RPMI8226 (cell line): ENCODE measurements around the gene TCTN1.
"Not testable (repeated sequence)": the region's sequence is repeated elsewhere in the genome, so short reads cannot be mapped to it uniquely, and the experiment has no call there.

Source experiments
- DNase-seq: peaks from one replicate; pipeline ENCODE4 v3.0.0-alpha.2; 2015

The TCTN1 gene

DNA sequence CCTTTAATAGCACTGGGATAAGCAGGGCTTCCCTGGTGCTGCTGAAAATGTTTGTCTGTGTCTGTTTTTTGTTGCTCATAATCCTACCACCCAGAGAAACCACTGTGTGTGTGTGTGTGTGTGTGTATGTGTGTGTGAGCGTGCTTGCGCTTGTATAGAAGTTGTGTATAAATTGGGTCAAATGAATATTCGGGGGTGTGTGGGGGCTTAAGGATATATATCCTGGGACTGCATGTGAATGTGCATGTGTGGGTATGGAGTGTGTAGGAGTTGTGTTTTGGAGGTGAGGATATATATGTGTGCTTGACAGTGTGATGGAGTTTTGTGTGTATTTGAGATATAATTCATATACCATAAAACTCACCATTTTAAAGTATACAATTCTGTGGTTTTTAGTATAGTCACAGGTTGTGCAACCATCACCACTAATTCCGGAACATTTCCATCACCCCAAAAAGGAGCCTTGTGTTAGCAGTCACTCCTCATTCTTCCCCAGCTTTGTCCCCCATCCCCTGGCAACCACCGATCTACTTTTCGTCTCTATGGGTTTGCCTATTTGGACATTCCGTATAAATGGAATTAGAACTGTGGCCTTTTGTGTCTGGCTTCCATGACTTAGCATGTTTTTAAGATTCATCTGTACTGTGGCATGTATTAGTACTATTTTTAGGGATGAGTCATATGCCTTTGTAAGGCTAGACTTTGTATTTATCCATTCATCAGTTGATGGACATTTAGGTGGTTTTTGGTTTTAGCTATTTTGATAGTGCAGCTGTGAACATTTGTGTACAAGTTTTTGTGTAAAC lies 25.6 kb downstream of the TCTN1 start:
- DNase-seq = no peak

DNA sequence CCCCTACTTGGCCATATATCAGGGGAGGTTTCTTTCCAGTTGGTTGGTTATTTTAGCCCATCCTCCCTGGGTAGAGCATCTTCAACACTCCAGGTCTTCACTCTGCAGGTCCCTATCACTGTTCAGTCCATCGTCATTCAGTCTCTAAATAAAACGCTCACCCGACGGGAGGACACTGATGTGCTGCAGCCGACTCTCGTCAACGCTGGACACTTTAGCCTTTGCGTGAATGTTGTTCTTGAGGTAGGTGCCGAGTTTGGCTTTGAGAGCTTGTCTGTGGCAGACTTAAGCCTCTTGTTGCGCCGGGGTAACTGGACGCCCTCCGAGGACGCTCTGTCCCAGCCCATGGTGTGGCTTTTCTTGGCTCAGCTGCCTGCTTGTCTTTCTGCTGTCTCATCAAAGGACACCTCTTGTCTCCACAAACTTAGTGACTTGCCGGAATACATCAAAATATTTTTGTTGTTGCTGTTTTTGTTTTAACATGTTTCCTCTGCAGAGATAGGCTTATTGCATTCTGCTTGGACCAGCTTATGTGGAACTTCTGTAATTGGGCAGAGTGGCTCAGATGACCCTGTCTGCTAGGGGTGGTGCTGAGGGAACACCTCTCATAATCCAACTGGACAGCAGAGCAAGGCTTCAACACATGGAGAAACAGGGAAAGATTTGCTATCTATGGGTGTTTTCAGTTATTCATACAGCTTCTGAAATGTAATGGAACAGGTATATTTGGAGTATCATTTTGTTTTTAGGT lies 26.5 kb downstream of the TCTN1 start:
- no peak for DNase-seq

DNA sequence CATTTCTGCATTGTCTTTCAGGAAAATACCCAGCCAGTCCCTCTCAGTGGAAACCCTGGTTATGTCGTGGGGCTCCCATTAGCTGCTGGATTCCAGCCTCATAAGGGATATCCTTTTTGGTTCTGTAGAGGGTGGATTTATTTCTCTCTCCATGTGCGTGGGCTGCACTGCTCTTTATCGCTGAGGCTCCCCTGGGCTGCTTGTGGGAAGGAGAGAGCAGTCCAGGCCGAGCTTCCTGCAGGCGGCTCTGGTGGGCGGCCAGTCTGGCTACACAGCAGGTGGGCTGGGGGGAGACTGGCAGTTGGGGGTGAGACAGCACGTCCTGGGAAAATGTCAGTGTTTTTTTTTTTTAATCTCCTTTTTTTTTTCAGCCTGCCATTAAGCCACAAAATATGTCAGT lies 27.6 kb downstream of the TCTN1 start:
- no peak for DNase-seq

DNA sequence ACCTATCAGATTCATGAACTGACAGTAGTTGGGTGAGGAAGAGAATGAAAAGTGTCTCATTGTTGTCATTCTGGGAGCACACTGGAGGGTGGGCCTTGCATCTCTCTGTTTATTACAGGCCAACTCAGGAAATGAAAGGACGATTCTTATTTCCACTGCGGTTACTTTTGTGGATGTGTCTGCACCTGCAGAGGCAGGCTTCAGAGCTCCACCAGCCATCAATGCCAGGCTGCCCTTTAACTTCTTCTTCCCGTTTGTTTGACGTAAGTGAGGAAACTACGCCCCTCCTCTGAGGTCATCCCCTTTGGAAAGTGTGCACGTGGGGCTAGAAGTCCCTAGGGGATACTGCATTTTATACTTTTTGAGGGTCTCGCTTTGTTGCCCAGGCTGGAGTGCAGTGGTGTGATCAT lies 33.7 kb downstream of the TCTN1 start:
- DNase-seq = peak; percentile 73

DNA sequence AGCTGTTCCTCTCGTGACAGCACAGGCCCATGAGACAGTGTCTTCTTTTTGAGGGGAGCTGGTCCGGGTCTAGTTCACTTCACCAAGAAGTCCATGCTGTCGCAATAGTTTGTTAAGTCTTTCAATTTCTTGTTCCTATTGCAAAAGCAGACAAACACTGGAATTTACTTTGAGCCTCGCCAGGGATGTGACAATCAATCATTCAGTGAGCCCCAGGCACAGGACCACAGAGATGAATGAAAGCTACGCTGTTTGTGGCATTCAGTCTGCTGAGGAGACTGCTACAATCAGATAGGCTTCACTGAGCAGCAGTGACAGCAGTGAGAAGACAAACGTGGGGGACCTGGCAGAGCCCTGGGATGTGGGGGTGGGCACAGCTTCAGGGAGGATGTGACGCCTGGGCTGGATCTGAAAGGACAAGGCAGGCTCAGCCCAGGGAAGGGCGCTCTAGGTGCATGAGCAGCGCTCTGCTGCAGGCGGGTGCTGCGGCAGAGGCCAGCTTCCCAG lies 35.5 kb downstream of the TCTN1 start:
- no peak for DNase-seq

DNA sequence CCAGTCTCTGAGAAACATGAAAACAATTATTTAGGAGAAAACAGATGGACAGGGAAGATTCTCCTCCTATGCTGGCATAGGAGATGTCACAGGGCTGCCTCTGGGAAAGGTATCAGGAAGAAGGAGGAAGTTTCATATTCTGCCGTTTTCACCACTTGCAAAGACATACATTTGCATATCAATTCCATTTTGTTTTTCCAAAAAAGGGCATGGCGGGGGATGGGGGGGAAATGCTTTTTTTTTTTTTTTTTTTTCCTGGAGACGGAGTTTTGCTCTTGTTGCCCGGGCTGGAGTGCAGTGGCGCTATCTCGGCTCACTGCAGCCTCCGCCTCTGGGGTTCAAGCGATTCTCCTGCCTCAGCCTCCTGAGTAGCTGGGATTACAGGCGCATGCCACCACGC lies 40.3 kb downstream of the TCTN1 start:
- not testable (repeated sequence) for DNase-seq

DNA sequence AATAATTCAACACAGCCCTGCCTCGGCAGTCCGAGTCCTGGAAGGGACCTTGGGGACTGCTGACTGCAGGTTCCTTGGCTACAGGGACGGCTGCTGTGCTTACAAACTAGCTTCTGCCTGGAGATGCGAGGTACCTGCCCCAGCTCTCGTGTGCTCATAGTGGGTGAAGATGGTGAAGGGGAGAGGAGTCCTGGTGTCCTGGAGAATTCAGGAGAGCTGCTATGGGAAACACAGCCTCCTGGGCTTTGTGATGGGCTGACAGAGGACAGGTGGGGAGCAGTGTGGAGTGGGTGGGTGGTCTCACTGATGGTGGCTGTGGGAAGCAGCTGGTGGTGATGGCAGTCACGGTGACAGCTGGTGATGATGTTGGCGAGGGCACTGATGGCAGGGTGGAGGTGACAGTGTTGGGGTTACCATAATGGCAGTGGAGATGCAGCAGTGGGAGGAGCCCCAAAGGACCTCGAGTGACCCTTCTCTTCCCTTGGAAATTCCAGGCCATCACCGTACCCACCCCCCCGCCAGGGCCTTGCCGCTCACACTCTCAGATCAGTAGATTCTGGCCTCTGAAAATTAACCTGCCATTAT lies 42.2 kb downstream of the TCTN1 start:
- DNase-seq = no peak

DNA sequence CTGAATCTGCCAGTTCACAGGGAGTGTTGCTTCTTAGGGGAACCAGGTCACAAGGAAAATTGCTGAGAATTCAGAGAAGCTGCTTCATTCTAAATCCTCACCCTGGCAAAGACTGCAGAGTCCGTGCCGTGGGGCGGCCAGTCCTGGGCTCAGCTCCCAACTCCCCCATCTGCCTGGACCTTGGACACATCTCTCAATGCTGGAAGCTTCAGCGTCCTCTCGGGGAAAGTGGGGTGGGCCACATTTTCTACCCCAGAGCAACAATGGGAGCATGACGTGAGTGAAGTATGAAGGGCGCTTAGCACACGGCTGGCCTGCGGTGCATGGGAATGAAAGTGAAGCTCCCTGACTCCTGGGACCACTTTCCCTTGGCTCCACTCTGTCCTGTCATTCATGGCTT lies 43.8 kb downstream of the TCTN1 start:
- no peak for DNase-seq

DNA sequence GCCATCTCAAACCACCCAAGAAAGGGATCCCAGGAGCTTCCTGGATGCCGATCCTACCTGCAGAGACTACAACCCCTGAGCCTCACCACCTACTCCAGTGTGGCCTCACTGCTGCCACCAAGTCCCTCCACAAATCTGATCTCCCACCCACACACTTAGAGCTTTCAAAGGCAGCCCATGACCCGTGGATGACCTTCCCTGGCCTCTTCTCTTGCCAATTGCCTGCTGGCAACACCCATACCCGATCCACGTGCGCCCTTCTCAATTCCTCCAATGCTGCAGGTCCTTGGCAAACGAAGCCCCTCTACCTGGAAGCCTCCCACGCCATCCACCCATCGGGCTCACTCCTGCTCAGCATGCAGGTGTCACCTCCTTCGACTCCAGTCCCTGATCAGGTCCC lies 44.3 kb downstream of the TCTN1 start:
- no peak for DNase-seq

DNA sequence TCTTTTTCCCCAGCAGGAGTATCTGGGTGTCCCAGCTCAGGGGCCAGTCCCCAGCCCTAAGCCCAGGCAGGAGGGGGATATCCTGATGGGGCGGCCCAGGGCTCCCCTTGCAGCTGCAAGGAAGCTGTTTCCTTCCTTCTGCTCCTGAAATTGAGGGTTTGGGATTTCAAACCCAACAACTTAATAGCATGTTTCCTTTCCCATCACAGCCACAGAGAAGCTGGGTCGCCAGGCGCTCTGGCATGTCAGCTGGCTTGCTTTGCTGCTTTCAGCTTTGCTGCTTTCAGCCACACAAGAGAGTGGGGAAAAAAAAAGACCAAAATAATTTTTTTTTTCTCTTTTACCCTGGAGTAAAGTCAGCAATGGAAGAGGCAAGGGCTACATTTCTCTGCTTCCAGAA lies 44.9 kb downstream of the TCTN1 start:
- no peak for DNase-seq

DNA sequence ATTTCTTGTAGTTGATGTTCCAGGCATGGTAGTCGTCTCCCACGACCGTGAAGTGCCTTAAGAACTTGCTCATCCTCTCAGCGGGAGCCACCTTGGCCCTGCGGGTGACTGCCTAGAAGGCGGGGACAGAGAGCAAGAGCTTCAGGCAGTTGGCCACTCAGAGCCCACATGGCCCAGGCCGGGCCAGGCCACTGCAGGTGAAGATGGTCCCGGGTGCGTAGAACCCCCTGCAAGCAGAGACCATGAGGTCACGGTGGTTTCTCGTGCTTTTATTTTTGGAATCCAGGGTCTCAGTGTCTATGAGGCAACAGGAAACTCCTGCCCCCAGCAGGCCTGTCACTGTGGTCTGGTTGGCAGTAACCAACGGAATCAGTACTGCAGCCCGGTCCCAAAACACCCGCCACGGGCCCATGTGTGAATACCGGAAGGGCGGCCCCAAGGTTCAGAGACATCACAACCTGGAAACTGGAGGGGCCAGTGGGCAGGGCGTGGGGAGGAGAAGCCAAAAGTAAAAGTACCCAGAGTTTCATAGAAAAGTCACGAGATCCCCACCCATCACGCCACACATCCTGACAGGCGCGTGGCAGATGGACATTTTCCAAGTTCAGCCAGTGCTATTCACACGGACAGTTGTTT lies 47.5 kb downstream of the TCTN1 start:
- no peak for DNase-seq

DNA sequence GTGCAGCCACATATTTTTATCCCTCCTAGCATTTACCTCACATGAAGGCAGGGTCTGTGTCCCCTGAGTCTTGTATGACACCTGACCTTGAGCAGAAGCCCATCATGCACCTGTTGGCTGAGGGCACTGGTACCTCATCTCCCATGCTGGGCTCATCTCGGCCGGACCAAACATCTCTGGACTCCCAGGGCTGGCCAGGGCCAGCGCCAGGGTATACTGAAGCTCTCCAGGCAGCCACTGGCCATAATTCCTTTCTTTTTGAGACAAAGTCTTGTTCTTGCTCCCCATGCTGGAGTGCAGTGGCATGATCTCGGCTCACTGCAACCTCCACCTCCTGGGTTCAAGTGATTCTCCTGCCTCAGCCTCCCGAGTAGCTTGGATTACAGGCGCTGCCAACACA lies 53.0 kb downstream of the TCTN1 start:
- no peak for DNase-seq

DNA sequence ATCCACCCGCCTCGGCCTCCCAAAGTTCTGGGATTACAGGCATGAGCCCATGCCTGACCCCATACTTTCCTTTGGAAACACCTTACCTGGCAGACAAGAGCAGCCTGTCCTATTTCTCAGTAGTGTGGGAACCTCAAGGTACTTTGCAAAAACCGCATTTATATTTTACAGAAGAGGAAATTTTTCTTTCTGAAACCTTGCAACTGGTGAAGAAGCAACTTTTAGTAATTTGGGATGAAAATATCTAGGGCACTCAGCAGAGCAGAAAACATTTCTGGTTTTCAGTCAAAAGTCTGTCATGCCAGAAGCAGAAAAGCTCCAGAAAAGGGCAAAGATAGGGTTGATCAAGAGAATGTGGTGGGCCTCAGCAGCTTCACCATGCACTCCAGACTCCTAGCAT lies 53.7 kb downstream of the TCTN1 start:
- no peak for DNase-seq

DNA sequence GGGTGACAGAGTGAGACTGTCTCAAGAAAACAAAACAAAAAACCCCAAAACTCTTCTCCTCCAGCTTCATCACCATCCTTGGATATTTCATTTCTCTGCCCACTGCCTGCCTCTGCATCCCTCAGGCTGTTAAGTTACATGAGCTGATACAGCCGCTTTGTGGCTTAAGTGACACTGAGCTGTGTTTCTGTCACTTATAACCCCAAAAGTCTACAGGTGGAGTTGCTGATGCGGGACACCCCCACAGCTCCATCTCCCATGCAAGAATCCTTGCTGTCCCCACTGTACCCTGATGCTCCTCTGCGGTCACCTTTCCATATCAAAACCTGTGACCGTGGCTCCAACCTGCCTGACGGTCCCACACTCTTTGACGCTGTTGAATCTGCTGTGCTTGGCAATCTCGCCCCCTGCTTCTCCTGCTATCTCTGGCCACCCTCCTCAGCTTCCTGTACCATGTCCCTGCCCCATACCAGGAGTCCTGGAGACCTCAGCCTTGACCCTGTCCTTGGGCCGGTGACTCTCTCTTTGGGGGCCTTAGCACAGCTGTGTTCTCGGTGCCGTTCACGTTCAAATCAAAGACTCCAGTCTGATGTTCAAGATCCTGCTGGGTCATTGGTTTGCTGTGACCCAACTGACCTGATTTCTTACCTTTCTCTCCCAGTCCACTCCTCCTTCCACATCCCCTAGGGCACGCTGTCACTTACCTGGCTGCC lies 54.7 kb downstream of the TCTN1 start:
- DNase-seq = no peak

DNA sequence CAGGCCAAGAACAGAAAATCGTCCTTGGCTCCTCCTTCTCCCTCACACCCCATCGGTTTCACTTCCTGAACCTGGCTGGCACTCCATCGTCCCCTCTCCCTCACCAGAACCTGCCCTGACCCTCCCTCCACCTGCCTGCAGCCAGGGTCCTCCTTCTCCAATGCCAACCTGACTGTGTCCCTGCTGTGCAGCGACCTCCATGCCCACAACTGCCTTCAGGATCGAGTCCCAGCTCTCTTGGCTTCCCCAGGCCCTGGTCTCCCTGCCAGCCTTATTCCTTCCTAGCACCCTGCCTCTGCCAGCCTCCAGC lies 55.2 kb downstream of the TCTN1 start:
- peak; percentile 80 for DNase-seq

DNA sequence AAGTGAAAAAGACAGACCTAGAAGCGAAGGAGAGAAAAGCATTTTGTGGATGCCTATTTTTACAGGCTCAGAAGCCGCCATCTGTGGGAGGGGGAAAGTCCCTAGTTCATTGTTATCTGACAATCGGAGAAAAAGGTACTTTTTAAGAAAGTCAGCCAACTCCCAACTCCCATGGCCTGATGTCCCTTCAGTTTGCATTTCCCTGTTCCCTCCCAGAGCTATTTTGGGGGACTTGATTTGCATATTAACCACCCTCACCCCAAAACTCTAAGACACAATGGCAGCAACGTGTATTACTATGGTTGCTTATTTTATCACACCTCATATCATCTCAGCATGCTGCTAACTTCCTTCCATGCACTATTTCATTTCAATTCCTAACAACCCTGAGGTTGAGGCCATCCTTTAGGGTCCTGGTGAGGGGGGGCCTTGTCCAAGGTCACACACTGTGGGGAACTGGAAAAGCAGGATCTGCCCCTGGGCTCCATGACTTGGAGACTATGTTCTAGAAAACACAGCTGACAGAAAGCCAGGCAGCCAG lies 56.3 kb downstream of the TCTN1 start:
- DNase-seq = peak; percentile 50

DNA sequence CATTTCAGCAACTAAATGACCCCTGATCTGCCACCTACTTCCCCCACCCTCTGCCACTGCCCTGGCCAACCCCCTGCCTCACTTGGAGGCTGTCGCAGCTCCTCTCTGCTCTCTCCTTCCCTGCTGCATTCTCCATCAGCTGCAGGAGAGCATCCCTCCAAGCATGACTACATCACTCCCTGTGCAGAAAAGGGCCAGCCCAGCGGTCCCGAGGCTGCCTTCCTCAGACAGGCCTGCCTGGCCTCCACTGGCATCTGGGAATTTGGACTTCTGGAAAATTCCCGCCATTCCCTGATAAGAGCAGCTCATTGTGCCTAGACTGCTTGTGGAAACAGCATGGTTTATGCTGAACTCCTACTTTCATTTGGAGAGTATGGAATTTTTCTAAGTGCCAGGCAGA lies 62.2 kb downstream of the TCTN1 start:
- no peak for DNase-seq

DNA sequence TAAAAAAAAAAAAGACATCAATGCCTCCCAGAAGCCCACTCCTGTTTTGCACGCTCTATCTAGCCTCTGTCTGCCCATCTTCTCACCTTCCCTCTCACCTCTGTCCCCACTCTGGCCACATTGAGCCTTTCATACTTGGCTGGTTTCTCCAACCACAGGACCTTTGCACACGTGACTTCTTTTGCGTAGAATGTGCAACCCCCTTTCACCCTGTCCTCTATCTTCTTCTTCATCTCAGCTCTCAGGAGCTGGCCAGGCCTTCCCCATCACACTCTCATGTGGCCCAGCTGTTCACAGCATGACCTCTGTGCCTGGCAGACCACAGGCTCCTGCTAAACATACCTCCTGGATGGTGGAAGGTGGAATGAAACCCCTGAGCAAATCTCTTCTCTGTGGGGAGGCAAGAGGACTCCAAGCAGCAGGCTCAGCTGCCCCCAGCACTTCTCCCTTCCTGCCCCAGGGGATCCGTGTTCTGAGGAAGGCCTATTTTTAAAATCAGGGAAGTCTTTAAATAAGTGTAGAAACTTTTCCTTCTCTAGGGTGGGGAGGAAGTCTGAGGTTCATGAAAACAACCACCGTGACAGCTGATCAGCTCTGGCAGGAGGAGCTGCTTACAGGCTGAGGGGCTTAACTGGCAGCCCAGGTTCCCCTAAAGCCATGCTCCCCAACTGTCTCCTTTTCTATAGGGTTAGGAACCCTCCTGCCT lies 63.4 kb downstream of the TCTN1 start:
- peak; percentile 29 for DNase-seq

DNA sequence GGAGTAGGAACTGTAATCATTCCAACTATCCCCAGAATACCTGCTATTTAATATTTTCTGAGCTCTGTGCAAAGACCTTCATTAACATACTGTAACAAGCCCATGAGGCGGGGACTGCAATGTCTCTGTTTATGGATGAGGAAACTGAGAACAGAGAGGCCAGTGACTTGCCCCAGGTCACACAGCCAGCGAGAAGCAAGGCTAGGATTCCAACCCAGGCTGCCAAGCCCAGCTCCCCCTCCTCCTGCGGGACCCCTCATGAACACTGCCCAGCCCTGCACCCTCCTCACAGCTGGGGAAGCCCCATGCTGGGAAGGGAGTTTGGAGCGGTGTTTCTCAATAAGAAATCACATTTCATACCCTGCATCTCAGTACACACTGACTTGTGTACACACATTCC lies 64.1 kb downstream of the TCTN1 start:
- no peak for DNase-seq

DNA sequence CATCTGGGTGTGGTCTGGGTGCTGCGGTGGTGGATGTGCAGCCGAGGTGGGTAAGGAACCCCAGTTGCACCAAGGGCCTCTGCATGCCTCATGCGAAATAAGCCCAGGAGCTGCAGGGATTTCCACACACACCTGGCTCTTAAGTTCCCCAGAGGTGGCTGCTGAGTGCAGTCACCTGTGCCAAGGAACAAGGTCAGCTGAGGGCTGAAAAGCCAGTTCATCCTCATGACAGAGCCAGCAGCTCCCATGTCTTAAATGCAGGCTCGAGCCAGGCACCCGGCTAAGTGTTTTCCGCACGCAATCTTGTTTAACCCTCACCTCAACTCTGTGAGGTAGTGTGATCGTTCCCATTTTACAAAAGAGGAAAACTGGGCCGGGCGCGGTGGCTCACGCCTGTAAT lies 65.3 kb downstream of the TCTN1 start:
- DNase-seq = no peak

DNA sequence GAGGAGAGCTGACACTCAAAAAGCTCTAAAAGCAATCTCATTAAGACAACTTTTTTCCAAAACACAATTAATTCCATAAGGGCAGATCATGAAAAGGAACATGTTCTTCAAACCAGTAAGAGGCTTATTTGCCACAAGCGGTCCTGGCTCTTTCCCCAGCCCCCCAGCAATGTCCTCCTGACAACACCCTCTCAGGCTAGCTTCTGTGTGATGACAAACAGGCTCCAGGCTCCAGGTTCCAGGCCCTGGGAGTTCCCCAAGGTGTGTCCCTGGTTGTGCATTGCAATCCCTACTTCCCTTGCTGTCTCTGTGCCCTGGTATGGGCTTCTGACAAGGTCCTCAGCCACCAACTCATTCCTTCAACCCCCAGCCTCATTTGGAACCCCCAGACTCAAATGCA lies 66.1 kb downstream of the TCTN1 start:
- DNase-seq = no peak

DNA sequence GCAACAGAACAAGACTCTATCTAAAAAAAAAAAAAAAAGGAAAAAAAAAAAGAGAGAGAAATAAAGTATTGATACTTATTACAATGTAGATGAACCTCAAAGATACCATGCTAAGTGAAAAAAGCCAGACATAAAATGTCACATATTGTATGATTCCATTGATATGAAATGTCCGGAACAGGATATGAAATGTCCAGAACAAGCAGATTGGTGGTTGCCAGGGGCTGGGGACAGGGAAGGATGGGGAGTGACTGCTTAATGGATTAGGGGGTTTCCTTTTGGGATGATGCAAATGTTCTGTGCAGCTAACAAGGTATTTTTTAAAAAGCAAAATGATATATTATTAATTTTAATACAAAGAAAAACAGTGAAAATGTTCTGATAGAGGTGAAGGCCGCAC lies 70.0 kb downstream of the TCTN1 start:
- no peak for DNase-seq
